ENCODE data around the gene NEU1. TPM values are rescaled to one million over a fixed set of nuclear protein-coding genes. Genes with fewer than 3 reads are reported as not detected.
"Not testable (repeated sequence)": the region's sequence is repeated elsewhere in the genome, so short reads cannot be mapped to it uniquely, and the experiment has no call there.

The NEU1 gene
- total RNA-seq, 1 donor from 2014 or later: 19.2 TPM

DNA sequence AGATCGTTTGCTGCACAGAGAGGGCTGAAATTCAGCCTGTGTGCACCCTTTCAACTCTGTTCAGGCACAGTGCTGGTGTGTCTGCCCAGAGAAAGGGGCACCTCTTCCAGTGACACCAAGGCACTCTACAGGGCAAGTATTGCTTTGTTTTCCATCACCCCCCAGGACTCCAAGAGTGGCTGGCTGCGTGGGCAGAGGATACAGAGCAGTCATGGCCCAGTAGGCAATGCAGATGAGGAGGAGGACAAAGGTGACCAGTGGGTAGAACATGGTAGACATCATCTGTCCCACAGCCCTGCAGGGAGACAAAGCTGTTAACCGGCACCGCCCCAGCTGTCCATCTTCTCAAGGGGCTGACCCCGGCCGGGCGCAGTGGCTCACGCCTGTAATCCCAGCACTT, 6.7 kb upstream of the NEU1 start:
- ATAC-seq (ENCODE audit: low read depth) (no peak), DNase-seq (no peak)
- H3K4me3 Mint-ChIP-seq: no peak overlapping the region
- no peaks in the 10 kb centered on the region for H3K4me1 Mint-ChIP-seq
- H3K27me3 Mint-ChIP-seq: peaks cover 1% of the 10 kb centered on the region
- ChIA-PET POLR2A (interaction anchor here (0.6 kb wide), 1 partner anchor 337 kb away, joined by 3 read pairs; no protein-coding TSS in a partner anchor), CTCF (no interaction called here)
- no peak overlapping the region for H3K27ac Mint-ChIP-seq
- H3K36me3 Mint-ChIP-seq (ENCODE audit: low read depth): no peaks in the 10 kb centered on the region
- TF ChIP-seq, protein P1, sequence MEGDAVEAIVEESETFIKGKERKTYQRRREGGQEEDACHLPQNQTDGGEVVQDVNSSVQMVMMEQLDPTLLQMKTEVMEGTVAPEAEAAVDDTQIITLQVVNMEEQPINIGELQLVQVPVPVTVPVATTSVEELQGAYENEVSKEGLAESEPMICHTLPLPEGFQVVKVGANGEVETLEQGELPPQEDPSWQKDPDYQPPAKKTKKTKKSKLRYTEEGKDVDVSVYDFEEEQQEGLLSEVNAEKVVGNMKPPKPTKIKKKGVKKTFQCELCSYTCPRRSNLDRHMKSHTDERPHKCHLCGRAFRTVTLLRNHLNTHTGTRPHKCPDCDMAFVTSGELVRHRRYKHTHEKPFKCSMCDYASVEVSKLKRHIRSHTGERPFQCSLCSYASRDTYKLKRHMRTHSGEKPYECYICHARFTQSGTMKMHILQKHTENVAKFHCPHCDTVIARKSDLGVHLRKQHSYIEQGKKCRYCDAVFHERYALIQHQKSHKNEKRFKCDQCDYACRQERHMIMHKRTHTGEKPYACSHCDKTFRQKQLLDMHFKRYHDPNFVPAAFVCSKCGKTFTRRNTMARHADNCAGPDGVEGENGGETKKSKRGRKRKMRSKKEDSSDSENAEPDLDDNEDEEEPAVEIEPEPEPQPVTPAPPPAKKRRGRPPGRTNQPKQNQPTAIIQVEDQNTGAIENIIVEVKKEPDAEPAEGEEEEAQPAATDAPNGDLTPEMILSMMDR (IDR thresholded peaks at IDR 0.05): no peak
- no peaks in the 10 kb centered on the region for H3K9me3 Mint-ChIP-seq
- intact Hi-C loops (cut with micrococcal nuclease): no loop called here

DNA sequence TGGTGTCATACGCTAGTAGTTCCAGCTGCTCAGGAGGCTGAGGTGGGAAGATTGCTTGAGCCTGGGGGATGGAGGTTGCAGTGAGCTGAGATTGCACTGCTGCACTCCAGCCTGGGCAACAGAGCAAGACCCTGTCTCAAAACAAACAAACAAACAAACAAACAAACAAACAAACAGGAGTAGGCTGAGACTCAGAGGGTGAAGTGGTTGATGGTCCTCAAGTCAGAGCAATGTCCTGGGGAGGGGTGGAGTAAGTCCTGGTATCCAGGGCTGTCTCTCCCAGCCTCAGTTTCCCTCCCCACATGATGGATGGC, 6.0 kb upstream of the NEU1 start:
- CTCF ChIA-PET; H3K27ac Mint-ChIP-seq; DNase-seq; intact Hi-C loops (cut with micrococcal nuclease); H3K4me1 Mint-ChIP-seq; H3K27me3 Mint-ChIP-seq; H3K4me3 Mint-ChIP-seq; H3K36me3 Mint-ChIP-seq (ENCODE audit: low read depth); ATAC-seq (ENCODE audit: low read depth); H3K9me3 Mint-ChIP-seq: not testable (repeated sequence)
- POLR2A ChIA-PET: interaction anchor here (0.5 to 1.0 kb wide), 2 partner anchors 19 to 30 kb away, joined by 3 to 5 read pairs; no protein-coding TSS in a partner anchor

DNA sequence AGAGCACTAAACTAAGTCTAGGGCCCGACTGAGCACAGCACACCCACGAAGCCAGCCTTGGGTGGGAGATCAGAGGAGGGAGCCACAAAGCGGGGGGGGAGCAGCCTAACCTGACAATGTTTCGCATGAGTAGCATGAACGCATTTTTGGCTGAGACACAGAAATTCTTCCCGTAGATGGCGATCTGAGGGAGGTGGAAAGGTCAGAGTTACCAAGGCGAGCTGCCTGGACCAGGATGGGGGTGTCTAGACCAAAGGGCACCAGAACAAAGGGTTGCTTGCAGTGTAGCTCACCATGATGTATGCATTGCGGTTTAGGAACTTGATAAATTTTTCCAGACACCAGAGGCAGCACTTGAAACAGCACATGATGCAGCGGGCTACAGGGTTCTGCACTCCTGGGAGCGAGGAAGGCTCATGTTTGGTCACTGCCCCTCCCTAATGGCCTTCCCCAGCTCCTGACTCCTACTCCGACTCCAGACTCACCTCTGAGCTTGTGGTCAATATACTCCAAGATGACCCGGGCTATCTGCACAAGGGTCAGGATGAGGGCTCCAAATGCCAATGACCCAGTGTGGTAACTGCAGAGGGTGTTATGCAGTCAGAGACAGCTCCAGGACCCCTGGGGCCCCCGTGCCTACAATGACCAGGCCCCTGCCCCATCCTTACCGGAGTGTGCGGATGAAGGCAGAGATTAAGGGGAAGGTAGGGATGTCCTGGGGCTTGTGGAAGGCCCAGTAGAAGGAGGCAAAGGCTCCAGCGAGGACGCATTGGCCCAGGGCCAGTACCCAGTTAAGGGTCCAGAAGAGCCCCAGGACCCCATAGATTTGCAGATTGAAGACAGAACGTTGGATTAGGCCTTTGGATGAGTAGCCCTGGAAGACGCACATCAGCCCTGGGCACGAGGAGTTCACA, 2.8 kb upstream of the NEU1 start:
- ATAC-seq (ENCODE audit: low read depth) (no peak), DNase-seq (no peak)
- Mint-ChIP-seq H3K36me3 (ENCODE audit: low read depth) (peaks cover 20% of the 10 kb centered on the region), H3K27me3 (peaks cover 1% of the 10 kb centered on the region), H3K4me1 (peaks cover 21% of the 10 kb centered on the region), H3K27ac (no peak overlapping the region), H3K9me3 (no peaks in the 10 kb centered on the region), H3K4me3 (no peak overlapping the region)
- TF ChIP-seq, protein P1 (IDR thresholded peaks at IDR 0.05): no peak
- intact Hi-C loops (cut with micrococcal nuclease): no loop called here
- ChIA-PET CTCF (interaction anchor here (0.9 kb wide), 1 partner anchor 26 kb away, joined by 5 read pairs; no protein-coding TSS in a partner anchor), POLR2A (interaction anchor here (4.9 kb wide), 1 partner anchor 31 kb away, joined by 133 read pairs; no protein-coding TSS in a partner anchor)

DNA sequence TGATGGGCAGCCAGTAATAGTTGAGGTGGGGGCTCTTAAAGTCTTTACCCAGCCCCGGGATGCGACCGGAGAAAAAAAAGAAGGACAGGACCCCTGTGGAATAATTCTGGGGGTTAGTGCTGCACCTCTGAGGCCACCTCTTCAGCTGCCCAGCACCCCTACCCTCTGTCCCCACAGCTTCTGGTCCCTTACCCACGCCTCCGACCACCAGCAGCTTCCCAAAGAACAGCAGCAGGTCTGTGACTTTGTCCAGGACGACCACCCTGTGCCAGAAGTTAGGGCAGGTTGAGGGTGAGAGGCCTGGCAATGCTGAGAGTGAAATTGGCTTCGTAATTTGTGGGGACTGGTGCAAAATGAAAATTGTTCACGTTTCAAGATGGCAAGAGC, 2.2 kb upstream of the NEU1 start:
- intact Hi-C loops (cut with micrococcal nuclease): loop anchor here (1.0 kb wide), 1 partner anchor 319 kb away; the partner anchor contains the start of gene ATP6V1G2
- no peak for DNase-seq
- H3K27ac Mint-ChIP-seq: no peak overlapping the region
- H3K36me3 Mint-ChIP-seq (ENCODE audit: low read depth): peaks cover 26% of the 10 kb centered on the region
- no peak overlapping the region for H3K4me3 Mint-ChIP-seq
- peaks cover 21% of the 10 kb centered on the region for H3K4me1 Mint-ChIP-seq
- POLR2A ChIA-PET: interaction anchor here (2.8 to 4.9 kb wide), 2 partner anchors 31 to 33 kb away, joined by 29 to 133 read pairs; partner anchors contain the start of gene EHMT2
- H3K9me3 Mint-ChIP-seq: no peaks in the 10 kb centered on the region
- CTCF ChIA-PET: interaction anchor here (0.9 to 1.2 kb wide), 2 partner anchors 26 to 33 kb away, joined by 4 to 5 read pairs; no protein-coding TSS in a partner anchor
- H3K27me3 Mint-ChIP-seq: no peaks in the 10 kb centered on the region
- no peak for ATAC-seq (ENCODE audit: low read depth)
- TF ChIP-seq, protein P1 (IDR thresholded peaks at IDR 0.05): no peak

DNA sequence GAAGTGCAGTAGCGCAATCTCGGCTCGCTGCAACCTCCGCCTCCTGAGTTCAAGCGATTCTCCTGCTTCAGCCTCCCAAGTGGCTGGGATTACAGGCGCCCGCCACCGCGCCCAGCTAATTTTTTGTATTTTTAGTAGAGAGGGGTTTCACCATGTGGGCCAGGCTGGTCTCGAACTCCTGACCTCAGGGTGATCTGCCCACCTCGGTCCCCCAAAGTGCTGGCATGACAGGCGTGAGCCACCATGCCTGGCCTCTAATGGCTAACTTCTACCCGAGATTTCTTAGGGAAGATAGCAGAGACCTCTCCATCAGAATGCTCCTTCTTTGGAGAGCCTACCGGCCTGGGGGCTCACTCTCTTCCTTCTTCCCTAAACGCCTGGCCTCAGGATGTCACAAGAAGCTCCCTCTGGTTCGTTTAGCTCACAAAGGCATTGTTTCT, 1.5 kb upstream of the NEU1 start:
- Mint-ChIP-seq H3K27ac (peak overlapping the region; percentile 93), H3K36me3 (ENCODE audit: low read depth) (peaks cover 33% of the 10 kb centered on the region), H3K4me1 (peaks cover 21% of the 10 kb centered on the region), H3K4me3 (peak overlapping the region; percentile 95)
- ChIA-PET POLR2A (interaction anchor here (0.6 to 4.9 kb wide), 11 partner anchors 24 to 313 kb away, joined by 3 to 133 read pairs (median 6); partner anchors contain the start of genes ABHD16A, APOM, BAG6 and C6orf47), CTCF (interaction anchor here (0.7 to 1.5 kb wide), 5 partner anchors 11 to 317 kb away, joined by 3 to 5 read pairs (median 4); partner anchors contain the start of gene ATP6V1G2)
- H3K9me3 Mint-ChIP-seq; DNase-seq; ATAC-seq (ENCODE audit: low read depth); H3K27me3 Mint-ChIP-seq: not testable (repeated sequence)
- intact Hi-C loops (cut with micrococcal nuclease): loop anchor here (1.0 kb wide), 1 partner anchor 318 kb away; the partner anchor contains the start of gene ATP6V1G2

Measured in activated B cell treated with CpG ODN at 0.5 μM for 24 hours (primary cell).